ENCODE data around the gene NLRP5.
A peak's percentile ranks its signal among the peaks of the same experiment; 100 is the strongest.
"Not testable (repeated sequence)": the region's sequence is repeated elsewhere in the genome, so short reads cannot be mapped to it uniquely, and the experiment has no call there.

The NLRP5 gene

DNA sequence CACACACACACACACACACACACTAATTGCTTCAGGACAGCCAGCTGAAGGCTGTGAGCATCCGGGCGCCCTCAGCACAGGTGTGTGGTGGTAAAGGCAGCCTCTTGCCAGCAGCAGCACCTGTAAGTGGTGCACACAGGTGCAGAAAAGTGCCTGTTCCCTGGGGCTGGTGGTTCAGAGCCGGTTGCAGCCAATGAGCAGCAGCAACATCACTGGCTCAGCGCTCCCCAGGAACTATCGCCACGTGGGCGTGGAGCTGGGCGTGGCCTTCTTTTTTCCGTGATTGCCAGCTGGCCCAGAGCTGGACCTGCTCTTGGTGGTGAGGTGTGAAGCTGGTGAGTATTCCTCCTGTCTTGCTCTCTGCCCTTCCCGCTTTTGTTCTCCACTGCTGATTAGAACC is at the start of gene NLRP5:
Gene NLRP5 (plus strand): TSS at position 289 of the 400 bp plus-strand sequence.
- no peak for DNase-seq (ENCODE audit: low spot score)

DNA sequence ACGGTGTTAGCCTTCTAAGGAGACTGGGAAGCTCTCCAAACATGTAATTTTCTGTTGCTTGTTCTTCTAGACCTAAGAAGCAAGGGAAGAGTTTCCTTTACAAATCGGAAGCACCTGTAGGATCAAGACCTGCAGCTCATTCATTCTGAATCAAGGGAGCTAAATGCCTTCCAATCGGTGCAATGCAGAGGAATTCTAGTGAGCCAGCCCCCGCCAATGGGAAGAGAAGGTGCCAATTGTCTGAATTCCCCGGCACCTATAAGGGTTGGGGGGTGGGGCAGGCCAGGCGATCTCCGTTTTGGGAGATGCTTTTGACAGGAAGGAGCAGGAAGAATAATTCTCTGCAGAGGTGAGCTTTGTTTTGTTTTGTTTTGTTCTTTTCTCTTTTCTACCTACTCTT is 47.4 kb upstream of the NLRP5 start:
- no peak for DNase-seq (ENCODE audit: low spot score)

DNA sequence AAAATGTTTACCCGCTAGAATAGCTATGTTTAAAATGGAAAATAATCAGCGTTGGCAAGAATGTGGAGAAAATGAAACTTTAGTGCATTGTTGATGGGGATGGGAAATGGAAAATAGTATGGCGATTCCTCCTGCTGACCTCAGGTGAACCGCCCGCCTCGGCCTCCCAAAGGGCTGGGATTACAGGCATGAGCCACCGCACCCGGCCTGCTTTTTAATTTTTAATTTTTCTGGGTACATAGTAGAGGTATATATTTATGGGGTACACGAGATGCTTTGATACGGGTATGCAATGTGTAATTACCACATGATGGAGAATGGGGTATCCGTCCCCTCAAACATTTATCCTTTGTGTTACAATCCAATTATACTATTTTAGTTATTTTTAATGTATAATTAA is 46.3 kb upstream of the NLRP5 start:
- no peak for DNase-seq (ENCODE audit: low spot score)

DNA sequence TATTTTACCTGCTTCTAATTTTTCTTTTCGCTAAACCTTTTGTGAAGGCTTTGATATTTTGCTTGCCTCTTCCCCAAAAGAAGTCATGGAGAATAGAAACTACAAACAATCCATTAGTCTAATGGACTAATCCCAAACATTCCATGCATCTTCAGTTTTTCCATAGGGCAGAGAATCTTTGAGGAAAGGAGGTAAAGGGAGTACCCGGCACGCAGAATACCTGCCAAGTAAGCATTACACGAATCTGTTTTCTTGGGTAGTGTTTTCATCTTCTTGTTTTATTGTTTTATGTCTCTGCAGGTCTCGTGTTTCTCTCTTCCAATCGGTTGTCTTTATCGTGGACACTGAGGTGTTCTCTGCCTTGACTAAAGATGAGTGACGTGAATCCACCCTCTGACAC is 39.0 kb upstream of the NLRP5 start, which contains the start of gene NLRP8:
Gene NLRP8 (plus strand): TSS at position 301 of the 400 bp plus-strand sequence.
- no peak for DNase-seq (ENCODE audit: low spot score)

DNA sequence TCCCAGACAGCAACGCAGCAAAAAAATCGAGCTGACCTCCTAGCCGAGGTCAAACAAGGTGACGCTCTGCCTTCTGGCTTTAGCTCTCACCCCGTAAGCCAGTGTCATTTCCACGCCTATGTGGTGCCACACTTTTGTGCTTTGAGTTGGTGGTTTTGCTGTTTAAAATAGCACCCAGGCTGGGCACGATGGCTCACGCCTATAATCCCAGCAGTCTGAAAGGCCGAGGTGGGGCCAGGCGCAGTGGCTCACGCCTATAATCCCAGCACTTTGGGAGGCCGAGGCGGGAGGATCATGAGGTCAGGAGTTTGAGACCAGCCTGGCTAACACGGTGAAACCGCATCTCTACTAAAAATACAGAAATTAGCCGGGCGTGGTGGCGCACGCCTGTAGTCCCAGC is 36.0 kb upstream of the NLRP5 start:
- DNase-seq (ENCODE audit: low spot score), result not testable (repeated sequence)

DNA sequence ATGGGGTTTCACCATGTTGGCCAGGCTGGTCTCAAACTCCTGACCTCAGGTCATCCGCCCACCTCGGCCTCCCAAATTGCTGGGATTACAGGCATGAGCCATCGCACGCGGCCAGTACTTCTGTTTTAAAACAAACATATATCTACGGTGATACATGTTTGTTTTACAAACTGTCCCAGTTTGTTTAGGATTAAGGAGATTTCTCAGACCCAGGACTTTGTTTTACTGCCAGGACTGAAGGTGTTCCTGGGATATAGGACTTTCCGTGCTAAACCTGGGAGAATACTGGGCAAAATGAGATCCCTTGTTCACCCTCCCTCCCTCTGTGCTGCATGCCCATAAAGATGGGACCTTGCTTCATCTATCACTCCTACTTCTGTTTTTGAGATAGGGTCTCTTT is 30.1 kb upstream of the NLRP5 start:
- no peak for DNase-seq (ENCODE audit: low spot score)

DNA sequence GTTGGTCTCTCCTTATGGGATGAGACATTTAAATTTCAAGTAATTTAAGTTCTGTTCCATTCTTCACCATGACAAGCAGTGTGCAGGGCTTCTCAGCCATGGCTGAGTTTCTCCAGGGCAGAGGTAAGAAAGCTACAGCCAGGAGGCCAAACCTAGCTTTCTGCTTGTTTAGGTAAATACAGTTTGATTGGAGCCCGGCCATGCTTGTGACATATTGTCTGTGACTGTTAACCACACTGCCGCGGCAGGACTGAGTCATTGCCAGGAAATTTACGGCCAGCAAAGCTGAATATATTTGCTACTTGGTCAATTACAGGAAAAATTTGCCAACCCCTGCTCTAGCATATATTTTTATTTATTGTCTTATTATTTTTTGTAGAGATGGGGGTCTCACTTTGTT is 28.2 kb upstream of the NLRP5 start:
- DNase-seq (ENCODE audit: low spot score), result no peak

DNA sequence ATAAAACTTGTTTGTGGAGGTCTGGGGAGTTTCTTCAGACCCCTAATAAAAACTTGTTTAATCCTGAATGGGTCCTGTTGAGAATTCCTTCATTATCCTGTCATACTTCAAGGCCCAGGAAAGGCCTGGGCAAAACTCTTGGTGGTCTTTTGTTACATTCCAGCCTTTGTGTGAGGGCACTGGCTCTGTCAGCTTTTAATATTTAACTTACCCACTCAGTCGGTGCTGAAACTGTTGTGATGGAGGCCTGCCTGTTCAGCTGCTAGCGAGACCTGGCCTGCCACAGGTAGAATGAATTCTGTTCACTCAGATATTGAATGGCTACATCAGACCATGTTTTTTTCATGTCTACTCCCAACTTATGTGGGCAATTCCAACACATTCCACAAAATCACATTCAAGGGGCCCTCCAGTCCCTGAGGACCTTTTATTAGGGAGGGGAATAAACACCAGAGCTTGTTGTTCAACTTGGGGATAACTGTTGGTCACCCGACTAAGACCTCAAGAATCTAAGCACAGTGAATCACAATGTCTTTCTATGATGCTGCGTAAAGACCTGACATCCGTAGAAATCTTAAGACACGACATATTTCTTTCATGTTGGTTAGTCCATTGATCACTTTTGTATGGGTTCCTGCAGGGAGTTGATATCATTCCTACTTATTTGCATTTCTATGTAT is 26.4 kb upstream of the NLRP5 start:
- no peak for DNase-seq (ENCODE audit: low spot score)

DNA sequence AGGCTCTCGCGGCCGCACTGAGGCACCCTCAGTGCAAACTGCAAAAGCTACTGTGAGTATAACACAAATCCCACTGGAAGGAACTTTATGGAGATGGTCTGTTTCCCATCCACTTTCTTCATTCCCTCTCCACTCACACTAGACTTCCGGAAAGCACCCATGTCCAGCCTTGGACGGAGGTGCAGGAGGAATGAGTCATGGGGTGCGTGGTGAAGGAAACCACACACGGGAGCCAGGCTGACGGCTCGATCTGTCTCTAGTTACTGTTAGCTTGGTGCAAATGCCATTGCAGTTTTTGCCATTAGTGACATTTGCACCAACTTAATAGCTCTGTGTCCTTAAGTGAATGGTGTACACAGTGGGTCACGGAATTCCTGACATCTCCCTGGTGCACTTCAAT is 24.4 kb upstream of the NLRP5 start:
- DNase-seq (ENCODE audit: low spot score), result no peak

DNA sequence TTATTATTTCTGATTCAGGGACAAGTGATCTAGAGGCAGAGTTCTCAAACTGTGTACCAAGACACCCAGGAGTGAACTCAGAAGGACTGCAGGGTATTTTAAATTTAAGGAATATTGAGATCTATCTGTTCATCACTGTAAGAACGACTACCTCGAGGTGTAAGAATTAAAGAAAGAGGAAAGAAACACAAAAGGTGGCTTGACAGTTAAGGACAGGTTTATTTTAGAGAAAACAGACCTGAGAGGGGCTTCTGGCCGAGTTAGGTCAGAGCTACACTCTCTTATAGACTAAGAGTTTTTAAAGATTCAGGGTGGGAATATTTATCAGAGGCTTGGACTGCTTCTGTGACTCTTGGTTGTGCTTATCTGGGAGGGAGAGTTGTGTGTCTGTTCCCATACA is 12.6 kb upstream of the NLRP5 start:
- no peak for DNase-seq (ENCODE audit: low spot score)

DNA sequence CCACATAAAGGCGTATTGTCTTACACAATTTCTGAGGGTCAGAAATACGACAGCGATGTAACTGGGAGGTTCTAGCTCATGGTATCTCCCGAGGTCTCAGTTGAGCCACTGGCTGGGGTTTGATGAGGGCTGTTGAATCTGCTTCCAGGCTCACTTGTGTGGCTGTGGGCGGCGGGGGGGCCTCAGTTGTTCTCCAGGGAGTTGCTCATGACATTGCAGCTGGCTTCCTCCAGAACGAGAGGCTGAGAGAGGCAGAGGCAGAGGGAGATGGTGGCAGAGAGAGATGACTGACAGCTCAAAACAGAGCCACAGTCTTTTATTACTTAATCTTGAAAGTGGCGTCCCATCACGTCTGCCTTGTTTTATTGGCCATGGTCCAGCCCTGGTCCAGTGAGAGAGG is 6.2 kb upstream of the NLRP5 start:
- no peak for DNase-seq (ENCODE audit: low spot score)

DNA sequence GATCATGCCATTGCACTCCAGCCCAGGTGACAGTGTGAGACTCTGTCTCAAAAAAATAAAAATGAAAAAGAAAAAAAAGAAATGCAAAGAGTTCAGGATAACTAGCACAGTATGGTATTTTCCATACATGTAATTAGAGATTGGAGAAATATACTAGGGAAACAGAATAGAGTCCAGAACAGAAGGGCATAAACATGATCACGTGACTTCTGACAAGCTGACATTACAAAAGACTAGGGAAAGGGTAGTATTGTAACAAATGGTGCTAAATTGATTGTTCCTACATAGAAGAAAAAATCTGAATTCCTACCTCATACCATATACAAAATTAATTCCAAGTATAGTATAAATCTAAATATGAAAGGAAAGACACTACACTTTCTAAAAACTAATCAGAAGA is 1.3 kb upstream of the NLRP5 start:
- DNase-seq (ENCODE audit: low spot score), result no peak

DNA sequence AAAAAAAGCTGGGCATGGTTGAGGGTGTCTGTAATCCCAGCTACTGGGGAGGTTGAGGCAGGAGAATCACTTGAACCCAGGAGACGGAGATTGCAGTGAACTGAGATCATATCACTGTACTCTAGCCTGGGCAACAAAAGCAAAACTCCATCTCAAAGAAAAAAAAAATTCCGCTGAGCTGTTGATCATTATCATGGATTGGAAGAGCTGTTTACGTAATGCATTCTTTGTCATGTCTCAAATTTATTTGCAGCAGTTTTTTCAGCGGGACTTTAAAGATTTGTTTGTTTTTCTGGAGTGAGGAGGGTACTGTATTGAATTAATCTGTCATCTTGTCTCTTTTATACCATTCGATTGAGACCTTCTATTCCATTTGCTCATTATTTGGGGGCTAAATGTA is 4.3 kb downstream of the NLRP5 start:
- no peak for DNase-seq (ENCODE audit: low spot score)

DNA sequence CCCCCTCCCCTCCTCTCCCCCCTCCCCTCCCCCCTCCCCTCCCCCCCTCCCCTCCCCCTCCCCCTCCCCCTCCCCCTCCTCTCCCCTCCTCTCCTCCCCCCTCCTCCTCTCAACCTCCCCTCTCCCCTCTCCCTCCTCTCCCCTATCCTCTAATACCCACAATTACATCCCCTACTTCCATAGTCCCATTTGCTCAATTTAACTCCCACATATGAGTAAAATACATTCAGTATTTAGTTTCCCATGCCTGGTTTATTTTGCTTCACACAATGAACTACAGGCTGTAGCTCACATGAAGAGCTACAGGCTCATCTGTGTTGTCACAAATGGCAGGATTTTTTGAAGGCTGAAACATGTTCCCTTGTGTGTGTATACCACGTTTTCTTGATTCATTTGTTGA is 6.9 kb downstream of the NLRP5 start:
- no peak for DNase-seq (ENCODE audit: low spot score)

DNA sequence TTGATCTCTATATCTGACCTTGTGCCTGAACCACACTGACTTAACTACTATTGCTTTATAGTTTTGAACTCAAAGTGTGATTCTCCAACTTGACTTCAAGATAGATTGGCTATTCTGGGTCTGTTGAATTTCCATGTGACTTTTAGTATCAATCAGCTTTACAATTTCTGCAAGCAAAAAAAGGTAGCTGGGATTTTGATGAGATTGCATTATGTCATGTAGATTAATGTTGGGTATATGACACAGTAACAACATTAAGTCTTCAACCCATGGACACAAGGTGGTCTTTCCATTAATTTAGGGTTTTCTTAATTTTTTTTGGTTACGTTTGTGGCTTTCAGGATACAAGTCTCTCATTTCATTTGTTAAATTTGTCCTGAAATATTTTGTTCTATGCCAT is 28.2 kb downstream of the NLRP5 start:
- DNase-seq (ENCODE audit: low spot score), result no peak

DNA sequence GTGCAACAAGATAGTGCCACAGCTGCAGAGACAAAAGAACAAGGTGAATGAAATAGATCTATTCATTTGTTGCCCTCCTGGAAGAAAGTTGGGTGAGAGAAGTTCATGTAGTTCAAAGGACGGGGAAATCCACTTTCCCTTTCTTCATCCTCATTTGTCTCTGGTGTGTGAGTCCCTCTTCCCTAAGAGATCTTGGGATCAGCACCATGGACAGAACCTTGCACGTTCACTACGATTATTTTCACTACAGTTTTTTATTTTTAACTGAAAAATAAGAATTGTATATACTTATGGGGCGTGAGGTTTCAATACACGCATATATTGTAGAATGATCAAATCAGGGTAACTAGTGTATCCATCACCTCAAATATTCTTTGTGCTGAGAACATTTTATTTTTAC is 29.2 kb downstream of the NLRP5 start:
- DNase-seq (ENCODE audit: low spot score), result no peak

DNA sequence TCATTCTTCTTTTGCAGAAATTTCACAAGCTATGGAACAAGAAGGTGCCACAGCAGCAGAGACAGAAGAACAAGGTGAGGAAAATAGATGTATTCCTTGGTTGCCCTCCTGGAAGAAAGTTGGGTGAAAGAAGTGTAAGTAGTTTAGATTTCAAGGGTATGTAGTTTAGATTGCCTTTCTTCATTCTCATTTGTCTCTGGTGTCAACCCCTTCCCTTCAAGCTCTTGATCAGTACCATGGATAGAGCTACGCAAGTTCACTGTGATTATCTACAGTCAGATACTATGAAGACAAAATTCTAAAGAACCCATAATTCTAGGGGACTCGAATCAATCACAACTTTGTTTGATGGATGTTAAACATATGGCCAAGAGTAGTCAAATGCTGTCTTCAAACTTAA is 32.8 kb downstream of the NLRP5 start:
- not testable (repeated sequence) for DNase-seq (ENCODE audit: low spot score)

DNA sequence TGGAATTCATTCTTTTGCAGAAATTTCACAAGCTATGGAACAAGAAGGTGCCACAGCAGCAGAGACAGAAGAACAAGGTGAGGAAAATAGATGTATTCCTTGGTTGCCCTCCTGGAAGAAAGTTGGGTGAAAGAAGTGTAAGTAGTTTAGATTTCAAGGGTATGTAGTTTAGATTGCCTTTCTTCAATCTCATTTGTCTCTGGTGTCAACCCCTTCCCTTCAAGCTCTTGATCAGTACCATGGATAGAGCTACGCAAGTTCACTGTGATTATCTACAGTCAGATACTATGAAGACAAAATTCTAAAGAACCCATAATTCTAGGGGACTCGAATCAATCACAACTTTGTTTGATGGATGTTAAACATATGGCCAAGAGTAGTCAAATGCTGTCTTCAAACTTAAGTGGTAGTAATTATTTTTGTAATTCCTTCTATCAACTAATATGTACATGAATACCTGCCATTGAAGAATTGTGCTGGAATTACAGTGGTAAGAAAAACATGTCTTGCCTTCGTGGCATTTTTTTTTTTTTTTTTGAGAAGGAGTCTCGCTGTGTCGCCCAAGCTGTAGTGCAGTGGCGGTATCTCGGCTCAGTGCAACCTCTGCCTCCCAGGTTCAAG is 33.9 kb downstream of the NLRP5 start:
- DNase-seq (ENCODE audit: low spot score), result not testable (repeated sequence)

DNA sequence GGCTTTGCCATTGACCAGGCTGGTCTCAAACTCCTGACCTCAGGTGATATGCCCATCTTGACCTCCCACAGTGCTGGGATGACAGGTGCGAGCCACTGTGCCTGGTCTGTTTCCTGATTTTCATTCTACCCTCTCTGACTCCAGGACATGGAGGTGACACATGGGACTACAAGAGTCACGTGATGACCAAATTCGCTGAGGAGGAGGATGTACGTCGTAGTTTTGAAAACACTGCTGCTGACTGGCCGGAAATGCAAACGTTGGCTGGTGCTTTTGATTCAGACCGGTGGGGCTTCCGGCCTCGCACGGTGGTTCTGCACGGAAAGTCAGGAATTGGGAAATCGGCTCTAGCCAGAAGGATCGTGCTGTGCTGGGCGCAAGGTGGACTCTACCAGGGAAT is 40.2 kb downstream of the NLRP5 start:
- no peak for DNase-seq (ENCODE audit: low spot score)

DNA sequence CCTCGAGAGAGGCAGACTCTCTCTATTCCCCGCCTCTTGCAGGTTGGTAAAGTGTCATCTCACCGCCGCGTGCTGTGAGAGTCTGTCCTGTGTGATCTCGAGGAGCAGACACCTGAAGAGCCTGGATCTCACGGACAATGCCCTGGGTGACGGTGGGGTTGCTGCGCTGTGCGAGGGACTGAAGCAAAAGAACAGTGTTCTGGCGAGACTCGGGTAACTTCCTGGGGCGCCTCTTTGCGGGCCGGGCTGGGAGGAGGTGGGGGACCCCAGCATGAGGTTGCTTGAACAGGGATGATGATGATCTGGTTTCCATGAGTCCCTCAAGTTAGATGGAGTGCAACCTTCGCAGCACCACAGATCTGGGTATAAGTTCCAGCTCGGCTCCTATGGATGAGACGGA is 67.0 kb downstream of the NLRP5 start:
- no peak for DNase-seq (ENCODE audit: low spot score)

DNA sequence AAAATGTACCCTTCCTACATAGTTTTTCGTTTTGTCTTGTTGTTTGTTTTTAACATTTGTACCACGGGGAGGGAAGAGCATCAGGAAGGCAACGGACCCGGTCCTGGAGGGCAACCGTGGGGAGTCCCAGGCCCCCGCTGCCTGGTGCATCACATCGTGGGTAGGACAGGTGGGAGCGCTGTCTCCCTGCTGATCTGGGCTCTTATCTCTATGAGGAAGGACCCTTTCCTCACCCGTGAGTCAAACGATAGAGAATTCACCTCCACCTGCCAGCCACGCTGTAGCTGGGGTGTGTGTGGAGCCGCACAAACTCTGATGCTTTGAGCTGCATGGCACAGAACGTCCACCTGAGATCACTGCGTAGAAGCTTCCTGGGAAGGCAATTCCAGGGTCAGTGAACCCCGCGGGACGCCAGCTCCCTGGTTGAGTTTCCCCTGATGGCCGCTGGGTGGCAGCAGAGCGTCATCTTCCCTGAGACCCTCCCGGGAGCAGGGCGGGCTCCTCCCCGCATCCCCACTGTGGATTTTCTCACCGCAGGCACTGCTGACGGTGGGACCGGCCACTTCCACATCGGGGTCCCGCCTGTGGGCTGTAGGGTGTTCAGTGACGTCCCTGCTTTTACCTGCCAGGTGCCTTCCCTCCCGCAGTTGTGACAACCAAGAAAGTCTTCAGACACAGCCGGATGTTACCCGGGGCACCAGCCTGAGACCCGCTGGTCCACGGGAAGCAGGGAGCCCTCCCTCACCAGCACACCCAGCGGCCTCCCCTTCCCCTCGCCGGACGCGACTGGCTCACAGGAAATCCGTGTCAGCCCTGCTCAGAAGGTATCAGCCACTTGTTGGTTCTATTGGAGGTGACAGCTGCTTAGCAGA is 79.8 kb downstream of the NLRP5 start:
- peak; percentile 42 for DNase-seq (ENCODE audit: low spot score)

DNA sequence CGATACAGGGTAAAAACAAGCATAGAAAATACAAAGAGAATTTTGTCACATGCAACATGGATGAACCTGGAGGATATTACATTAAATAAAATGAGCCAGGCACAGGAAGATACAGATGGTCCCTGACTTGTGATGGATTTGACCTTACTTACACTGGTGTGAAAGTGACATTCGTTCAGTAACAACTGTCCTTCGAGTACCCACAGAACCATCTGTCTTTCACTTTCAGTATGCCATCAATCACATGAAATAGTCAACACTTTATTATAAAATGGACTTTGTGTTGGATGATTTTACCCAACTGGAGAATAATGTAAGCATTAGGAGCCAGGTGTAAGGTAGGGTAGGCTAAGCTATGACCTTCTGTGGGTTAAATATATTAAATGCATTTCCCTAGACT is 83.1 kb downstream of the NLRP5 start:
- no peak for DNase-seq (ENCODE audit: low spot score)

DNA sequence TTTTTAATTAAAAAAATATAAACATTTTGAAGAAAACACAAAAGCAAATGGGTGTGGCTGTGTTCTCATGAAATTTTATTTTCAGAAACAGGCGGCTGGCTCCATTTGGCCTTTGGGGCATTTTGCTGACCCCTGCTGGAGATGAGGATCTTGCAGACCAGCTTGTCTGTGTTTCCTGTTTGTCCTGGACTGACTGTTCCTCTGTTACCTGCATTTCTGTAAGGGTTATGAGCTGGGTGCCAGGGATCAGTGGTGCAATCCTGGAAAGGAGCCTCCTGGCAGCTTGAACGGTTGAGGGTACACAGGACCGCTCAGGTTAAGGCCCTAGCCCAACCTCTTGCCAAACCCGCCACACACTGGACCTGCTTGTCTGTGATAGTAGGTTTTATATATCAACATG is 84.6 kb downstream of the NLRP5 start:
- DNase-seq (ENCODE audit: low spot score), result no peak

Measured in globus pallidus (tissue), 1 donor.